GM18508 (cell line): Measurements from ENCODE around the gene GNB1.
A peak's percentile ranks its signal among the peaks of the same experiment; 100 is the strongest.
"Not testable (repeated sequence)": the region's sequence is repeated elsewhere in the genome, so short reads cannot be mapped to it uniquely, and the experiment has no call there.

Experiments used
- ATAC-seq: cut with Tn5 transposase; IDR thresholded peaks from one replicate; pipeline ENCODE4 v1.9.1; 2021; ENCODE audit warnings: moderate number of reproducible peaks; ENCODE audit not compliant: insufficient read depth, unreplicated experiment

Gene GNB1

GRCh38 chr1:1752636-1753606 lies 138.0 kb downstream of the GNB1 start:
- ATAC-seq = no peak

- ATAC-seq = no peak
Observed at GRCh38 chr1:1752190-1752589, 138.7 kb downstream of the GNB1 start.

- ATAC-seq = not testable (repeated sequence)
Observed at GRCh38 chr1:1749941-1750340, 140.9 kb downstream of the GNB1 start.

GRCh38 chr1:1748686-1749321 lies 142.1 kb downstream of the GNB1 start:
- no peak for ATAC-seq

GRCh38 chr1:1746566-1746909 lies 144.3 kb downstream of the GNB1 start:
- ATAC-seq = peak; percentile 41

- peak; percentile 55 for ATAC-seq
Observed at GRCh38 chr1:1745651-1746565, 145.0 kb downstream of the GNB1 start.

- not testable (repeated sequence) for ATAC-seq
Observed at GRCh38 chr1:1742529-1742928, 148.4 kb downstream of the GNB1 start.

- not testable (repeated sequence) for ATAC-seq
Observed at GRCh38 chr1:1741013-1741412, 149.9 kb downstream of the GNB1 start.

- not testable (repeated sequence) for ATAC-seq
Observed at GRCh38 chr1:1738799-1739337, 152.0 kb downstream of the GNB1 start.

GRCh38 chr1:1737675-1738590 lies 153.0 kb downstream of the GNB1 start:
- ATAC-seq = not testable (repeated sequence)
